GM12878 (cell line): ENCODE data around the gene TMEM150B. TPM values are rescaled to one million over a fixed set of nuclear protein-coding genes. Genes with fewer than 3 reads are reported as not detected.

ENCODE experiments used
- ATAC-seq: fragments of 200-7000 bp; cut with Tn5 transposase; 3 replicates; pipeline ENCODE4 v1.9.1; 2020; ENCODE audit warnings: mild to moderate bottlenecking, moderate library complexity
- BruUV-seq: library from RNA; stranded (reverse); fragments of 400-500 nt; replicated peaks from 2 replicates; lab custom pipeline; 2021; lab: Mats Ljungman, UMichigan
- CTCF ChIA-PET: fragments of 300-600 bp; sonication (Branson Sonifier 250); formaldehyde crosslinking; extraction: SDS; loops from one replicate; lab custom pipeline; 2021; ENCODE audit warnings: inconsistent platforms; lab: Yijun Ruan, JAX
- POLR2A ChIA-PET: fragments of 350-600 bp; formaldehyde crosslinking; extraction: SDS; loops from one replicate; lab custom pipeline; 2021; ENCODE audit warnings: inconsistent platforms; lab: Charles Lee
- RAD21 ChIA-PET: fragments of 300-600 bp; sonication (Branson Sonifier 250); formaldehyde crosslinking; loops from one replicate; lab custom pipeline; 2023; ENCODE audit warnings: antibody characterized with exemption; ENCODE audit not compliant: unreplicated experiment; lab: Charles Lee
- SMC1A ChIA-PET: fragments of 300-600 bp; sonication (Branson Sonifier 250); formaldehyde crosslinking; loops from one replicate; lab custom pipeline; 2023; ENCODE audit not compliant: unreplicated experiment, uncharacterized antibody; lab: Charles Lee
- DNase-seq: peaks from one replicate; pipeline ENCODE4 v3.0.0-alpha.2; 2011; ENCODE audit warnings: low read depth, low spot score
- FAIRE-seq: peaks from 3 replicates; lab custom pipeline; 2011; peaks lifted over from hg19 to GRCh38; lab: Jason Lieb, UNC
- H2AFZ ChIP-seq: 2 replicates; pipeline ENCODE4 v1.6.0; 2011; ENCODE audit warnings: low read depth, low read length, control low read depth; ENCODE audit not compliant: control insufficient read depth
- H3K27ac ChIP-seq: 2 replicates; pipeline ENCODE4 v1.5.1; 2011; ENCODE audit warnings: control low read depth; ENCODE audit not compliant: control insufficient read depth, insufficient read depth
- H3K27me3 ChIP-seq, 2 experiments: replicated peaks in 1 of 2; 2 replicates each; pipeline versions ENCODE4 v1.6.0 to v1.6.1; 2011; ENCODE audit warnings: low read length in 1 of 2; ENCODE audit not compliant: control insufficient read depth in 2 of 2, insufficient read depth in 2 of 2
- H3K36me3 ChIP-seq, 2 experiments: 2 replicates each; pipeline ENCODE4 v1.5.1; 2011; ENCODE audit warnings: low read length in 1 of 2; ENCODE audit not compliant: control insufficient read depth in 2 of 2, insufficient read depth in 2 of 2
- H3K4me1 ChIP-seq: 2 replicates; pipeline ENCODE4 v1.6.1; 2011; ENCODE audit warnings: mild to moderate bottlenecking, low read length, moderate library complexity, mixed read lengths; ENCODE audit not compliant: control insufficient read depth, insufficient read depth
- H3K4me2 ChIP-seq: 2 replicates; pipeline ENCODE4 v1.6.0; 2011; ENCODE audit warnings: control low read depth; ENCODE audit not compliant: control insufficient read depth, insufficient read depth
- H3K4me3 ChIP-seq: fragments of 200-600 bp; sonication (generic); 2 replicates; pipeline ENCODE4 v1.5.1; 2016
- H3K79me2 ChIP-seq: 2 replicates; pipeline ENCODE4 v1.6.0; 2011; ENCODE audit warnings: low read length; ENCODE audit not compliant: control insufficient read depth, insufficient read depth
- H3K9ac ChIP-seq: 2 replicates; pipeline ENCODE4 v1.8.0; 2011; ENCODE audit warnings: low read length, control low read depth, mixed read lengths; ENCODE audit not compliant: control insufficient read depth, insufficient read depth
- H3K9me3 ChIP-seq: replicated peaks from 3 replicates; pipeline ENCODE4 v1.5.1; 2011; ENCODE audit warnings: mild to moderate bottlenecking, low read length; ENCODE audit not compliant: control insufficient read depth, insufficient read depth
- H4K20me1 ChIP-seq: 2 replicates; pipeline ENCODE4 v1.6.0; 2011; ENCODE audit not compliant: control insufficient read depth, insufficient read depth
- IKZF1 ChIP-seq: fragments of 450-650 bp; conservative IDR thresholded peaks from 2 replicates; pipeline ENCODE4 v1.6.1; 2017; ENCODE audit warnings: antibody characterized with exemption, mild to moderate bottlenecking
- JUND ChIP-seq: IDR thresholded peaks from 2 replicates; pipeline ENCODE4 v1.6.1; 2012; ENCODE audit warnings: low read depth, mild to moderate bottlenecking, low read length, improper control_type of control experiment, moderate library complexity
- KDM1A ChIP-seq: fragments of 200-600 bp; sonication (generic); IDR thresholded peaks from 2 replicates; pipeline ENCODE4 v1.6.1; 2016; ENCODE audit warnings: borderline replicate concordance
- MTA2 ChIP-seq: fragments of 450-650 bp; IDR thresholded peaks from 2 replicates; pipeline ENCODE4 v1.6.1; 2016; ENCODE audit warnings: low read depth, mild to moderate bottlenecking, moderate library complexity
- NFYB ChIP-seq: IDR thresholded peaks from 2 replicates; pipeline ENCODE4 v1.6.1; 2011; ENCODE audit warnings: low read depth, mild to moderate bottlenecking, low read length, improper control_type of control experiment, moderate library complexity; ENCODE audit not compliant: insufficient read depth
- SIX5 ChIP-seq: IDR thresholded peaks from 2 replicates; pipeline ENCODE4 v1.6.1; 2011; ENCODE audit warnings: mild to moderate bottlenecking, low read depth, low read length, moderate library complexity; ENCODE audit not compliant: severe bottlenecking
- TBL1XR1 ChIP-seq: IDR thresholded peaks from 2 replicates; pipeline ENCODE4 v1.6.1; 2012; ENCODE audit warnings: low read depth, low read length, improper control_type of control experiment
- WGBS: methylation state at CpG from one replicate; pipeline ENCODE4 v1.1.6; 2016; ENCODE audit warnings: low lambda C conversion rate; ENCODE audit not compliant: insufficient replicate concordance, insufficient coverage; ENCODE audit errors: missing lambda C conversion rate; 5-methylcytosine and 5-hydroxymethylcytosine counted together
- in situ Hi-C: fragments of 300-500 bp; cut with MboI; formaldehyde crosslinking; loops from 9 replicates; pipeline ENCODE4 v1.14.3; 2018; ENCODE audit warnings: mixed read lengths
- intact Hi-C: fragments of 100-400 bp; cut with micrococcal nuclease; formaldehyde crosslinking; loops from one replicate; pipeline ENCODE4 v1.14.2; 2022; ENCODE audit not compliant: unreplicated experiment
- polyA plus RNA-seq, 11 experiments: library from polyadenylated mRNA; depleted of rRNA in 4 of 11; unstranded in 6 of 11; stranded (reverse) in 5 of 11; fragments of >200 nt; fragmentation: Nextera tagmentation in 4 of 11; fragmentation: Illumina TruSeq in 1 of 11; extraction: Ambion mirVana in 4 of 11; extraction: Trizol in 1 of 11; gene quantifications; 1 replicate in 1 of 11; 2 replicates in 10 of 11; pipeline versions ENCODE4 v1.2.1 to v1.2.3, GENCODE V29; 2011 to 2016; ENCODE audit warnings: inconsistent platforms in 2 of 11, missing spikeins in 2 of 11, low read depth in 1 of 11
- total RNA-seq, 4 experiments: library from RNA; depleted of rRNA in 3 of 4; stranded (reverse); fragments of >200 nt in 3 of 4; fragmentation: Illumina TruSeq in 1 of 4; extraction: Trizol in 1 of 4; gene quantifications; 2 replicates each; pipeline versions ENCODE4 v1.2.1 to v1.2.3, GENCODE V29; 2013 to 2021
- TF ChIP-seq, protein P1 (sequence below): fragments of 450-650 bp; IDR thresholded peaks from 2 replicates; pipeline ENCODE4 v1.6.1; 2017; ENCODE audit warnings: mild to moderate bottlenecking, low read depth, inconsistent platforms; ENCODE audit not compliant: poor library complexity, severe bottlenecking
- TF ChIP-seq, protein P2 (sequence below): fragments of 450-650 bp; IDR thresholded peaks from 2 replicates; pipeline ENCODE4 v1.6.1; 2017; ENCODE audit warnings: borderline replicate concordance

The TMEM150B gene
- total and polyA plus RNA-seq, 10 of the 15 experiments (the other 5 are each of a cell fraction or from before 2014, with no cell fraction given), result 0.09 to 0.23 (median 0.18) TPM; not detected in 6

DNA sequence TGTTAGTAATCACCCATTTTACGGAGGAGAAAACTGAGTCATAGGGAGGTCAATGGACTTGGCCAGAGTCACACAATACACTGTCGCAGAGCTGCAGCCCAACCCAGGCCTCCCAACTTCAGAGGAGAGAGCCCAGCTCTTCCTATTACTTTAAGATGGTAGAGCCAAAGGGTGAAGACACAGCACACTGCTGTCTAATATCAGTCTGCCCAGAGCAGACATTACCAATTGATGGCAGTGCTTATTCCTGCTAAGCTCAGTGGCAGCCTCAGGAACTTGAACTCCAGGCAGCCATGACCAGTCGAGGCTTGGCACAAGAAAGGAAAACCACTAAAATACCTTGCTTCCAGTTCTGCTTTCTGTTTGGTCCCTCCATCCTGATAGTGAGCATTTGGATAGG lies 18.4 kb downstream of the TMEM150B start (continued):
- TF ChIP-seq, protein P1, sequence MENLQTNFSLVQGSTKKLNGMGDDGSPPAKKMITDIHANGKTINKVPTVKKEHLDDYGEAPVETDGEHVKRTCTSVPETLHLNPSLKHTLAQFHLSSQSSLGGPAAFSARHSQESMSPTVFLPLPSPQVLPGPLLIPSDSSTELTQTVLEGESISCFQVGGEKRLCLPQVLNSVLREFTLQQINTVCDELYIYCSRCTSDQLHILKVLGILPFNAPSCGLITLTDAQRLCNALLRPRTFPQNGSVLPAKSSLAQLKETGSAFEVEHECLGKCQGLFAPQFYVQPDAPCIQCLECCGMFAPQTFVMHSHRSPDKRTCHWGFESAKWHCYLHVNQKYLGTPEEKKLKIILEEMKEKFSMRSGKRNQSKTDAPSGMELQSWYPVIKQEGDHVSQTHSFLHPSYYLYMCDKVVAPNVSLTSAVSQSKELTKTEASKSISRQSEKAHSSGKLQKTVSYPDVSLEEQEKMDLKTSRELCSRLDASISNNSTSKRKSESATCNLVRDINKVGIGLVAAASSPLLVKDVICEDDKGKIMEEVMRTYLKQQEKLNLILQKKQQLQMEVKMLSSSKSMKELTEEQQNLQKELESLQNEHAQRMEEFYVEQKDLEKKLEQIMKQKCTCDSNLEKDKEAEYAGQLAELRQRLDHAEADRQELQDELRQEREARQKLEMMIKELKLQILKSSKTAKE, result no peak
- TF ChIP-seq JUND, result no peak
- TF ChIP-seq, protein P2, sequence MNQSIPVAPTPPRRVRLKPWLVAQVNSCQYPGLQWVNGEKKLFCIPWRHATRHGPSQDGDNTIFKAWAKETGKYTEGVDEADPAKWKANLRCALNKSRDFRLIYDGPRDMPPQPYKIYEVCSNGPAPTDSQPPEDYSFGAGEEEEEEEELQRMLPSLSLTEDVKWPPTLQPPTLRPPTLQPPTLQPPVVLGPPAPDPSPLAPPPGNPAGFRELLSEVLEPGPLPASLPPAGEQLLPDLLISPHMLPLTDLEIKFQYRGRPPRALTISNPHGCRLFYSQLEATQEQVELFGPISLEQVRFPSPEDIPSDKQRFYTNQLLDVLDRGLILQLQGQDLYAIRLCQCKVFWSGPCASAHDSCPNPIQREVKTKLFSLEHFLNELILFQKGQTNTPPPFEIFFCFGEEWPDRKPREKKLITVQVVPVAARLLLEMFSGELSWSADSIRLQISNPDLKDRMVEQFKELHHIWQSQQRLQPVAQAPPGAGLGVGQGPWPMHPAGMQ, result no peak

DNA sequence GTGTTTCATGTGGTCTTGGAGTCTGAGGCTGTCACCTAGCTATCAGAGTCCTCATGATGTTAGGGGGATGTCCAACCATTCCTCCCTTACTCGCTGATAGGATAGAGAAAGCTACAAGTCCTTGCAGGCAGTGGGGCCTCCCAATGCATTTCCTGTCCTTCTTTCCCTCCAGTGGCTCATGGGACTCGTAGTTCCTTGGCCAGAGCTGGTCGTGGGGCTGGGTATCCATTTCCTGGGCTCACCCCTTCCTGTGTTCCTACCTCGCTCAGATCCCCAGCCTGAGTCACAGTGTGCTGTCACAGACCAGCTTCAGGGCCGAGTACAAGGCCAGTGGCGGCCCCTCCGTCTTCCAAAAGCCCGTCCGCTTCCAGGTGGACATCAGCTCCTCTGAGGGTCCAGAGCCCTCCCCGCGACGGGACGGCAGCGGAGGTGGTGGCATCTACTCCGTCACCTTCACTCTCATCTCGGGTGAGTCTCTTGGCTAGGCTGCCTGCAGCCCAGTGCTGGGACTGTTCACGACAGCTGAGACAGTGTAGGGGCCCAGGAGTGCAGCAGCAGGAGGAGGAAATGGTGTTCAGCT lies 19.1 kb downstream of the TMEM150B start:
- ChIA-PET POLR2A (no interaction called here), RAD21 (no interaction called here), CTCF (no interaction called here), SMC1A (no interaction called here)
- DNase-seq (no peak), FAIRE-seq (no peak), ATAC-seq (no peak)
- H3K36me3 ChIP-seq, result no peaks in the 10 kb centered on the region
- BruUV-seq, result no TSS peak
- no peak overlapping the region for H2AFZ ChIP-seq
- in situ Hi-C loops (no loop called here), intact Hi-C loops (no loop called here)
- peaks cover 3% of the 10 kb centered on the region; the same call in 1 of the 2 replicates for H3K4me1 ChIP-seq
- no peaks in the 10 kb centered on the region for H3K79me2 ChIP-seq
- H3K27me3 ChIP-seq, result no peaks in the 10 kb centered on the region
- H3K27ac ChIP-seq, result no peak overlapping the region
- no peak for TF ChIP-seq NFYB
- TF ChIP-seq TBL1XR1, result no peak
- TF ChIP-seq KDM1A, result no peak
- no peak for TF ChIP-seq IKZF1
- peak; percentile 41 for TF ChIP-seq SIX5
- no peak for TF ChIP-seq MTA2
- WGBS, result 46% methylated on average over 17 of the region's 17 CpGs
- H3K9me3 ChIP-seq, result no peaks in the 10 kb centered on the region
- H3K4me2 ChIP-seq, result no peak overlapping the region
- H3K9ac ChIP-seq, result no peak overlapping the region
- H3K4me3 ChIP-seq, result no peak overlapping the region
- H4K20me1 ChIP-seq, result no peaks in the 10 kb centered on the region; the same call in 1 of the 2 replicates
